GM12891 (cell line): Measurements from ENCODE around the gene NLRX1.
A peak's percentile ranks its signal among the peaks of the same experiment; 100 is the strongest.
"Not testable (repeated sequence)": the region's sequence is repeated elsewhere in the genome, so short reads cannot be mapped to it uniquely, and the experiment has no call there.

Experiments
- DNase-seq: peaks from one replicate; pipeline ENCODE4 v3.0.0; 2011; ENCODE audit warnings: low spot score; ENCODE audit not compliant: insufficient read length
- FAIRE-seq: peaks from 2 replicates; lab custom pipeline; 2011; peaks lifted over from hg19 to GRCh38; lab: Jason Lieb, UNC
- PAX5 ChIP-seq: IDR thresholded peaks from 2 replicates; pipeline ENCODE4 v1.6.1; 2011; ENCODE audit warnings: low read length, moderate library complexity, mild to moderate bottlenecking; ENCODE audit not compliant: insufficient read depth, severe bottlenecking
- POLR2A ChIP-seq: IDR thresholded peaks from 2 replicates; pipeline ENCODE4 v1.6.1; 2011; ENCODE audit warnings: low read depth, low read length, control low read depth
- POLR2AphosphoS5 ChIP-seq: IDR thresholded peaks from 2 replicates; pipeline ENCODE4 v1.6.1; 2011; ENCODE audit warnings: low read depth, low read length, control low read depth
- POU2F2 ChIP-seq: IDR thresholded peaks from 2 replicates; pipeline ENCODE4 v1.6.1; 2011; ENCODE audit warnings: low read depth, mild to moderate bottlenecking, control low read depth, low read length, moderate library complexity
- SPI1 ChIP-seq: IDR thresholded peaks from 2 replicates; pipeline ENCODE4 v1.6.1; 2011; ENCODE audit warnings: low read depth, low read length, control low read depth
- TAF1 ChIP-seq: IDR thresholded peaks from 2 replicates; pipeline ENCODE4 v1.6.1; 2011; ENCODE audit warnings: low read depth, low read length, control low read depth

The NLRX1 gene

DNA sequence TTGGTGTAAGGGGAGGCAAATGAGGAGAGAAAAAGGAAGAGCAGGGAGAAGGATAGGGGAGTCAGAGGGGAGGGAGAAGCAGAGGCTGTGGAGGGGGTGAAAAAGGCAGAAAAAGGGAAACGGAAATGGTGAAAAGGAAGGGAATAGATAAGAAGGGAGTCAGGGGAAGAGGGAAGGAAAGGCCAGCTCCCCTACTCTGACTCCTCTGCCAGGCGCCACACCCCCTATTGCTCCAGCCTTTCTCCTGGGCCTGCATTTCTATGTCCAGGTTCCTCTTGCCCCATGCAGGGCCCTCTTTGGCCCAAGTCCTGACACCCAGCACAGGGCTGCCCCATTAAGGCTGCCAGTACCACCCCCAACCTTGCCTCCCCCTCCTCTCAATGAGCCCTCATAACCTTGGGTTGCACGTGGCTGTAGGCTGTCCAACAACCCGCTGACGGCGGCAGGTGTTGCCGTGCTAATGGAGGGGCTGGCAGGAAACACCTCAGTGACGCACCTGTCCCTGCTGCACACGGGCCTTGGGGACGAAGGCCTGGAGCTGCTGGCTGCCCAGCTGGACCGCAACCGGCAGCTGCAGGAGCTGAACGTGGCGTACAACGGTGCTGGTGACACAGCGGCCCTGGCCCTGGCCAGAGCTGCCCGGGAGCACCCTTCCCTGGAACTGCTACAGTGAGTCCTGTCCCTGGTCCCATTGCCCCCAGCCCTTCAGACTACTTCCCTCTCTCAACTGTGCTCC, 13.3 kb downstream of the NLRX1 start:
- TF ChIP-seq POLR2AphosphoS5 (no peak), TAF1 (no peak), SPI1 (no peak), PAX5 (no peak), POLR2A (no peak), POU2F2 (no peak)
- DNase-seq (no peak), FAIRE-seq (no peak)

GRCh38 chr11:119184399-119184798, 15.9 kb downstream of the NLRX1 start:
- not testable (repeated sequence) for FAIRE-seq, DNase-seq

DNA sequence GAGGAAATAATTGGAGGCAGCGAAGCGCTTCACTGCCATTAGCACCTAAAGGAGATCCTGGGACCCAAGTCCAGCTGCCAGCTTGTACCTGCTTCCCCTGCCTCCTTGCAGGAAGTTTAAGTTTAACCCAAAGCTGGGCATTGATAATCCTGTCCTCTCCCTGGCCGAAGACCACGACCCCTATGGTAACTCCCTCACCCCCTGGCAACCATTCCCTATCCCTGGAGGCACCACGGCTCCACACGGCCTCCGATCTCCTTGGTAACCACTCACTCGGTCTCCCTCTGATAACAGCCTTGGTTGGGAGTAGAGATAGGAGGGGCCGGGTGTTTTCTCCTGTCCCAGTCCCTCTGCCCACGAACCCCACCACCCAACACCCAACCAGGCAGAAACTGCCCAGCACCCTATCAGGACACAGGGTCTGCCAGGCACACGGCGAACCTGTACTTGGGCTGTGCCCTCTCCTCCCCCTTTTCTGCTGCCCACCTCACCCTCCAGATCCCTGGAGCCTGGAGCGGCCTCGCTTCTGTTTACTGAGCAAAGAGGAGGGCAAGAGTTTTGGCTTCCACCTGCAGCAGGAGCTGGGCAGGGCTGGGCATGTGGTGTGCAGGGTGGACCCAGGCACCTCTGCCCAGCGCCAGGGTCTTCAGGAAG, 17.6 kb downstream of the NLRX1 start:
- no peak for DNase-seq

DNA sequence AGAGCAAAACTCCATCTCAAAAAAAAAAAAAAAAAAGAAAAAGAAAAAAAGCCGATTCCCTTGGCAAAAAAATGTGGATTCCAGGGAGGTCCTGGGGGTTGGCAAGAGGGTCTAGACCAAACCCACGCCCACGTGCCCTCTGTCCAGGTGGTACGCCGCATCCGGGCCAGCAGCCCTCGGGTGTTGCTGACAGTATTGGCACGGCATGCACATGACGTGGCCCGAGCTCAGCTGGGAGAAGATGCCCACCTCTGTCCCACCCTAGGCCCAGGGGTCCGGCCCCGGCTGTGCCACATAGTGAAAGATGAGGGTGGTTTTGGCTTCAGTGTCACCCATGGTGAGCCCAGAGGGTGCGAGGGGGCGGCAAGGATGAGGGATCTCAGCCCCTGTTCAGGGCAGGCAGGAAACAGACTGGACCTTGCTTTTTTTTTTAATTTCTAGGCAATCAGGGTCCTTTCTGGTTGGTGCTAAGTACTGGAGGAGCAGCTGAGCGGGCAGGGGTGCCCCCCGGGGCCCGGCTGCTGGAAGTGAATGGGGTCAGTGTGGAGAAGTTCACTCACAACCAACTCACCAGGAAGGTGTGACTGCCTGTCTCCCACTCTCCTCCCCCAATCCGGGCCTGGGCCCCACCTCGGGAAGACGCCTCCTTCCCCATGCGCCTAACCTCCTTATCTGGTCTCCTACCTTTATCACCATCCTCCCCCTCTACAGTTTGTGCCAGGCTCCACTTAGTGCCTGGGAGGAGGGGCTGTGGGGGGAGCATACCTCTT, 18.8 kb downstream of the NLRX1 start:
- no peak for FAIRE-seq
- TF ChIP-seq SPI1, result no peak
- TF ChIP-seq POLR2AphosphoS5, result no peak
- TF ChIP-seq TAF1, result no peak
- DNase-seq, result no peak

More for the DNA sequence above, 17.6 kb downstream of the NLRX1 start:
- TF ChIP-seq POU2F2 (no peak), PAX5 (no peak), POLR2A (no peak)
- no peak for FAIRE-seq

GRCh38 chr11:119188067-119188466, 19.5 kb downstream of the NLRX1 start:
- TF ChIP-seq SPI1 (no peak), PAX5 (no peak), POLR2A (no peak)
- FAIRE-seq, result no peak
- peak; percentile 4 for DNase-seq

- FAIRE-seq (no peak), DNase-seq (peak; percentile 3)
- no peak for TF ChIP-seq POU2F2
- TF ChIP-seq POLR2AphosphoS5, result no peak
- no peak for TF ChIP-seq SPI1
- TF ChIP-seq PAX5, result no peak
- TF ChIP-seq POLR2A, result no peak
- no peak for TF ChIP-seq TAF1
Observed at GRCh38 chr11:119188887-119189286, 20.4 kb downstream of the NLRX1 start.

- peak; percentile 18 for DNase-seq
- FAIRE-seq, result no peak
Observed at GRCh38 chr11:119189393-119189792, 20.9 kb downstream of the NLRX1 start.

DNA sequence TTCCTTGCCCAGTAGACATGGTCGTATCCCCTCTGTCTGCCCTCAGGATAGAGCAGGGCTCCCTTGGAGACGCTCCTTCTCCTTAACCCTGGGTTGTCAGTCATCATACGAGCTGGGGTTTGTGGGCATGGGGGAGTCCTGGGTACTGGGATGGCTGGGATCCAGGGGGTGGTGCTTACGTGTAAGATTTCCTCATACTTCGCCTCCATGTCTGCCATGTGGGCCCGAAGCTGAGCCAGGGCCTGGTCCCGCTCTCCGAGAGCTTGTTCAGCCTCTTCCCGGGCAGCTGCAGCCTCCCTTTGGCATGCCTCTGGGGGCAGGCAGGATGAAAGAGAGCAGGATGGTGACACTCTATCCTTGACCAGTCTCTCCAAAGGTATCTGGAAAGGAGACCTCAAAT, 22.0 kb downstream of the NLRX1 start:
- FAIRE-seq, result no peak
- peak; percentile 8 for DNase-seq
- TF ChIP-seq POLR2A (no peak), POU2F2 (no peak), POLR2AphosphoS5 (no peak), PAX5 (no peak), SPI1 (no peak), TAF1 (no peak)

More at GRCh38 chr11:119189393-119189792, 20.9 kb downstream of the NLRX1 start:
- TF ChIP-seq POLR2AphosphoS5, result no peak
- no peak for TF ChIP-seq PAX5
- TF ChIP-seq TAF1, result no peak
- TF ChIP-seq SPI1, result no peak
- no peak for TF ChIP-seq POU2F2
- no peak for TF ChIP-seq POLR2A

DNA sequence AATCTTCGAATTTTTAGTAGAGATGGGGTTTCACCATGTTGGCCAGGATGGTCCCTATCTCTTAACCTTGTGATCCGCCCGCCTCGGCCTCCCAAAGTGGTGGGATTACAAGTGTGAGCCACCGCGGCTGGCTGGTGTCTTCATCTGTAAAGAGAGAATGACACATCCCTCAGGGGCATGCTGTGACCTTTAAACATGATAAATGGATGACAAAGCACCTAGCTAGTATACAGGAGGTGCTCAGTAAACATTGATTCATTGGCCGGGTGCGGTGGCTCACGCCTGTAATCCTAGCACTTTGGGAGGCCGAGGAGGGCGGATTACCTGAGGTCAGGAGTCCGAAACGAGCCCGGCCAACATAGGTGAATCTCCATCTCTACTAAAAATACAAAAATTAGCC, 22.7 kb downstream of the NLRX1 start:
- not testable (repeated sequence) for FAIRE-seq, DNase-seq

DNA sequence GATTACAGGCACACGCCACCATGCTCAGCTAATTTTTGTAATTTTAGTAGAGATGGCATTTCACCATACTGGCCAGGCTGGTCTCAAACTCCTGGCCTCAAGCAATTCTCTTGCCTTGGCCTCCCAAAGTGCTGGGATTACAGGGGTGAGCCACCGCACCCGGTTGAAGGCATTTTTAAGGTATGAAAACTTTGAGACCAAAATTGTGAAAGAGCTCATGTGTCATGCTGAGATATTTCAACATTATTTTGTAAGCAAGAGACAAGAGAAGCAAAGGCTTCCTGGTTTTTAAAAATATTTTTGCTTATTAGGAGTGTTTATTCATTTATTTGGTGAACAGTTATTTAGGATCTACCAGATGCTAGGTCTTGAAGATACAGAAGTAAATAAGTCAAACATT, 23.6 kb downstream of the NLRX1 start:
- no peak for FAIRE-seq
- TF ChIP-seq POLR2AphosphoS5 (no peak), POLR2A (no peak), TAF1 (no peak), SPI1 (no peak), PAX5 (no peak), POU2F2 (no peak)

More for the DNA sequence above, 23.6 kb downstream of the NLRX1 start:
- no peak for DNase-seq
